GM19238 (cell line): Measurements from ENCODE around the gene MYBPC3.

Experiments used
- DNase-seq: peaks from one replicate; pipeline ENCODE4 v3.0.0; 2011; ENCODE audit warnings: low spot score; ENCODE audit not compliant: insufficient read length

MYBPC3 gene

DNA sequence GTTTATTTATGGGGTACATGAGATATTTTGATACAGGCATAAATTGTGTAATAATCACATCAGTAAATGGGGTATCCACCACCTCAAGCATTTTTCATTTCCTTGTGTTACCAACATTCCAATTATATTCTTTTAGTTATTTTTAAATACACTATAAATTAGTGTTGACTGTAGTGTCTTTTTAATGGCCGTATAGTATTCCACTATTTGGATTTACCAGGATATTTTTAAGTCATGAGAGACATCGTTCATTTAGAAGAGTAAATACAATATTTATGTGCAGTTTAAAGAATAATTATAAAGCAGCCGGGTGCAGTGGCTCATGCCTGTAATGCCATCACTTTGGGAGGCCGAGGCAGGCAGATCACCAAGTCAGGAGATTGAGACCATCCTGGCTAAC lies 32.0 kb upstream of the MYBPC3 start:
- no peak for DNase-seq

DNA sequence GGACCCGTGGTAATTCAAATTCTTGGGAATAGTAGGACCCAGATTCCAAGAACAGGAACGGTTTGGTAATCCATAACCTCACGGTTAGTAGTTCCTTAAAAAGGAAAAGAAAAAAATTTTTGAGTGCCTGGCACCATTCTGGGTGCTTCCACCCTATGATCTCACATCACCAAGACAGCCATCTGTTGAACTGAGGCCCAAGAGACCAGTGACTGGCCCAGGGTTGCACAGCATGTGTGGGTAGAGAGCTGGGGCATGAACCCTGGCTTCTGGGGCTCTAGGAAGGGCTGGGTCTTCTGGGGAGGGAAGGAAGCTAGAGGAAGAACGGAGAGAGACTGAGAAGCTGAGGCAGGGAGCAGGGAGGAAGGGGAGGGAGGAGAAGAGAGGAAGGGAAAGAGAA lies 30.6 kb upstream of the MYBPC3 start:
- no peak for DNase-seq

DNA sequence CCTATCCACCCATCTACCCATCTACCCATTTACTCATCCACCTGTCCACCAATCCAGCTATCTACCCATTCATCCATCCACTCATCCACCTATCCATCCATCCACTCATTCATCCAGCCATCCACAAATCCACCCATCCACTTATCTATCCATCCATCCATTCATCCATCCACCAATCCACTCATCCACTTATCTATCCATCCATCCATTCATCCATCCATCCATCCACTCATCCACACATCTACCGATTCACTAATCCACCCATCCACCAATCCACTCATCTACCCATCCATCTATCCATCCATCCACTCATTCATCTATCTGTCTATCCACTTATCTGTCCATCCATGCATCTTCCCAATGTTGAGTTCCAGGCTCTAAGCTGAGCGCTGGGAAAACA lies 27.6 kb upstream of the MYBPC3 start:
- no peak for DNase-seq

DNA sequence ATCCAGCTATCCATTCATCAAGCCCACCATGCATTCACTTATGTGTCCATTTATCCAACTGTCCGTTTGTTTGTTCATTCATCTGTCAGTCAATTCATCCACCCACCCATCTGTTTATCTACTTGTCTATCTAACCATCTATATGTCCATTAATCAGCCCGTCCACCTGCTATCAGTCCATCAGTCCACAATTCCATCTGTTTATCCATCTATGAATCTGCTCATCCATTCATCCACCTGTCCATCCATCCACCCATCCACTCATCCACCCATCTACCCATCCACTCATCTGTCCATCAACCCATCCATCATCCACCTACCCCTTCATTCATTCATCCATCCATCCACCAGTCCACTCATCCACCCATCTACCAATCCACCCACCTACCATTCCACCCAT lies 26.8 kb upstream of the MYBPC3 start:
- DNase-seq, result no peak

DNA sequence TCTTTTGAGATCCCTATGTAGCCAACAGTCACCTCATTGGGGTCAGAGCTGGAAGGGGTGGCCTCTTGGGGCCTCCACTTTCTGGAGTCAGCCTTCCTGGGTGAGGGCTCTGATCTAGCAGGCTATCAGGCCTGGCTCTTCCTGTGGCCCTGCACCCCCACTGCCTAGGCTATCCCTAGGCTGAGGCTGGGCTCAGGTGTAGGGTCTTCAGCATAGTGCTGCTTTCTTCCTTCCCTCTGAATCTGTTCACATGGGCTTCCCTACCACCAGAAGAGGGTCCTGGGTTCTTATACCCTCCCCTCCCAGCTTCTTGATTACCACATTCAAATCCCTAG lies 26.3 kb upstream of the MYBPC3 start:
- no peak for DNase-seq

DNA sequence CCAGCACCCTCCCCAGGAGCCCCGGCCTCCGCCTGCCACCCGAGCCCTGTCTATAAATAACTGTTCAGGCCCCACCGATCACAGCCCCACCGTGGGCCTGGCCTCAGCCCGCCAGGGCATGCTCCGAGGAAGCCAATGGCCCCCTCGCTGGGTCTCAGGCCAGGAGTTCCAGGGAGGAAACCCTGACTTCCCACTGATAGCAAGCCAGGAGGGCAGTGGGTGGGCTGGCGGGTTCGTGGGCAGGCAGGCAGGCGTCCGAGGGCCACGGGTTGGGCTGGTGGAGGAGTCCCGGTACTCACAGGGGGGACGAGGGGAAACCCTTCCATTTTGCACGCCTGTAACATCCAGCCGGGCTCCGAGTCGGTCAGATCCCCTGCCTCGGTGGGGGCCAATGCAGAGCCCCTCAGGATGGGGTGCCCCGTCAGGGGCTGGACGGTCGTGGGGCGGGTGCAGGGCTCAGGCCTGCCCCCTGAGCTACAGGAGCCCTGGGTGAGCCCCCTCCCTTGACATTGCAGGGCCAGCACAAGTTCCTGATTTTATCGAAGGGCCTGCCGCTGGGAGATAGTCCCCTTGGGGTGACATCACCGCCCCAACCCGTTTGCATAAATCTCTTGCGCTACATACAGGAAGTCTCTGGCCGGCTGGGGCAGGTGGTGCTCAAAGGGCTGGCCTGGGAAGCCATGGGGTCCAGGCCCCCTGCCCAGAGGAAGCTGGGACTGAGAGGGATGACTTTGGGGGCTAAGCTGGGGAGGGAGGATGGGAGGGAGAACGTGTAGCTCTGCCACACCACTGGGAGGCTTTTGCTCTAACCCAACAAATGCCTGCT lies 25.7 kb upstream of the MYBPC3 start, which contains the start of gene SPI1:
Gene SPI1 (minus strand): TSS at position 538 of the 826 bp plus-strand sequence. CDS start 194 bp downstream, at position 344.
- peak; percentile 86 for DNase-seq

DNA sequence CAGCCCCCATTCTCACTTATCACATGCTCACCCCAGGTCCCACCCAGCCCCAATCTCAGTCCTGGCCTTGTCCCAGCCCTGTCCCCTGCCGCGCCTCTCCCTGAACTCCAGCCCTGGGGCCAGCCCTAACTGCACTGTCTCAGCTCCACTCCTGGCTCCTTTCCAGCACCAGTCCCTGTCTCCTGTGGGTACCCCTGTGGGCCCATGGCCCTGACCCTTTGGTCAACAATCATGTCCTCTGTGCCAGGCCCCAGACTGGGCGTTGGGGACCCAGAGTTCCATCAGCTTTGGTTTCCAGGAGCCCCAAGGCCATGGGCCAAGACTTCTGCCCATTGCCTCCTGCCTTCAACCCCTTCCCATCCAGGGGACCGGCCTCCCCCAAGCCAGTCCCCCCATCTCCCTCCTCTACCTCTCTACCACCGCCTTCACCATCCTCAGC lies 25.1 kb upstream of the MYBPC3 start:
- DNase-seq, result no peak

DNA sequence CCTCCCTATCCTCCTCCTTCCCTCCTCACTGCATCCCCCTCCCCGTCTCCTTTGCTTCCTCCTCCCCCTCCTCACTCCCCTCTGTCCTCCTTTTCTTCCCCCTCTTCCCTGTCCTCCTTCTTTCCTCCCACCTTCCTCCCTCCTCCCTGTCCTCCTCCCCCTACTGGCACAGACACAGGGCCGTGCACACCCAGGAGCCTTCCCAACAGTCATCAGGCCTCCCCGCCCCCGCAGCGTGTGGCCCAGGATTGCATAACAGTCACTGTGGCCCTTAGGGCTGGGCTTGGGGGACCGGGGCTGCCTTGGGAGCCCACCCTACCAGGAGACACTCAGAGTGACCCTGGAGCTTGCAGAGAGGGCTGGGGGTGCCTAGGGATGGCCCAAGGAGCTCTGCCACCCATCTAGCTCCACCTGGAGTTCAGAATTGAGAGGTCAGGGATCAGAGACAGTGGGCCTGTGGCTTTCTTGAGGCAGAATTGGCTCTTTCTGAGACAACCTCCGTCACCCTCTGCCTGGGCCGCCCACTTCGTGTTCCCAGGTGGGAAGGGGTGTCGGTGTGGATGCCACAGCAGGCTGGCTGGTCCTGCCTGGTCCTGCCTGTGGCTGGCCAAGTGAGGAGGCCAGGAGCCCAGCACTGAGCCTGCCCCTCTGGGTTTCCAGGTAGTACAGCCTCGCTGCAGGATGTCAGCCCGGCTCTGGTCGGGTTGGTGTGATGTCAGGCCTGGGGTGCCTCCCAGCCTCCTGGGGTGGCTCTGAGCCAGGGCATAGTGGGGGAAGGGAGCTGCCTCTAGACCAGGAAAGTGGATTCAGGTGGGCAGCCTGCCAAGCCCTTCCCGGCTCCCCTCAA lies 24.2 kb upstream of the MYBPC3 start:
- DNase-seq, result no peak

DNA sequence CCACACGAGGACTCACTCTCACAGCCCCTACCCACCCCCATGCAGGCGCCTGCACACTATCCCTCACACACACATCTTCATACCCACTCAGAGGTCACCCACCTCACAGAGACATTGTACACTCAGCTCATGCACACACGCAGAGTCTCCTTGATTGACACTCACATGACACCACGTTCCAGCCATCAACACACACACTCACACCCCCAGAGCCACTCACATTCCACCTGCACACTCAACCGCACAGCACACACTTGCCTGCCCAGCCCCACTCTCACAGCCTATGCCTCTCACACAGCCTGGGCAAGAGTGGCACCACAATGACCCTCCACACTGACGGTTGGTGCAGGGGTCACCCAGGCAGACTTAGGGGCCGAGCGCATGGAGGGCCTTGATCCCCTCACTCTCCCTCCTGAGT lies 23.6 kb upstream of the MYBPC3 start:
- no peak for DNase-seq

DNA sequence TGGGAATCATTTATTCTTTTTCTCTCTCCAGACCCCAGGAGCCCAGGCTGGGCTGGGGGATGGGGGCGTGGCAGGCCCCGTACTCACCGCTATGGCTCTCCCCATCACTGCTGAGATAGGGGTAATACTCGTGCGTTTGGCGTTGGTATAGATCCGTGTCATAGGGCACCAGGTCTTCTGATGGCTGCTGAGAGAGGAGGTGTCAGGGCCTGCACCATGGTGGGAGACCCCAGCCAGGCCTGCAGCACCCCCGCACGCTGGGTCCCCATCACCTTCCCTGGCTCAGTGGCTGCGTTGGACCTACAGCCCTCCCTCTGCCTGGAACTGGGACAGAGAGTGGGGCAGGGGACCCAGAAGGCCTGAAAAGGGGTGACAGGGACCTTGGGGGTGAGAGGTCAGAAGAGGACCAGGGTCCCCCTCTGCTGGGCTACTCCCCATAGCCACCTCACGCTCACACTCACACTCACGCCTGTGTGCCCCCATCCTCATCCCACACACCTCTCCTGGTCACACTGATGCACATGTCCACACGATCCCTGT lies 23.1 kb upstream of the MYBPC3 start:
- no peak for DNase-seq

DNA sequence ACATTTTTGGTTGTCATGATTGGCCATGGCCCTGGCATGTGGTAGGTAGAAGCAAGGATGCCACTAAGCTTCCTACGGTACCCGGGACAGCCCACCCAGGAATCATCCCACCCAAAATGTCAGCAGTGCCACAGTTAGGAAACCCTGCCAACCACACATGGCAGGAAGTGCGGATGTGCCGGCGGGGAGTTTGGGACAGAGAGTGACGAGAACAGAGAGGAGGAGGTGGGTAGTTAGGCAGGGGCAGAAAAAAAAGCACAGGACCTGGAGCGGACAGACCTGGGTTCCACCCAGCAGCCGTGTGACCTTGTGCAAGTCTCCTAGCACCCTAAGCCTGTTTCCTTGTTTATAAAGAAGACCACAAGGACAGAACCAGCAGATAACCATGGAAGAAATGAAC lies 22.5 kb upstream of the MYBPC3 start:
- DNase-seq, result no peak

DNA sequence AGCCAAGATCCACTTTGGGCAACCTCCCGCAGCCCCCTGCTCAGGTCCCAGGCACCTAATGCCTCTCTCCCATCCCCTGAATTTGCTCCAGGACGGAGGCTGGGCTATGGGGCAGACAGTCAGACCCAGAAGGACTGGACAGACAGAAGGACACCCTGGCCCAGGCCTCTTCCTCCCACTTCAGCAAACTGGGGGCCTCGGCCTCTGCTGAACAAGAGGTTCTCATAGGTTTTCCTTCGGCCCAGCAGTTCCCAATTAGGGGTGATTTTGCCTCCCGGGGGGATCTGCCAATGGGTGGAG lies 22.2 kb upstream of the MYBPC3 start:
- DNase-seq, result no peak

DNA sequence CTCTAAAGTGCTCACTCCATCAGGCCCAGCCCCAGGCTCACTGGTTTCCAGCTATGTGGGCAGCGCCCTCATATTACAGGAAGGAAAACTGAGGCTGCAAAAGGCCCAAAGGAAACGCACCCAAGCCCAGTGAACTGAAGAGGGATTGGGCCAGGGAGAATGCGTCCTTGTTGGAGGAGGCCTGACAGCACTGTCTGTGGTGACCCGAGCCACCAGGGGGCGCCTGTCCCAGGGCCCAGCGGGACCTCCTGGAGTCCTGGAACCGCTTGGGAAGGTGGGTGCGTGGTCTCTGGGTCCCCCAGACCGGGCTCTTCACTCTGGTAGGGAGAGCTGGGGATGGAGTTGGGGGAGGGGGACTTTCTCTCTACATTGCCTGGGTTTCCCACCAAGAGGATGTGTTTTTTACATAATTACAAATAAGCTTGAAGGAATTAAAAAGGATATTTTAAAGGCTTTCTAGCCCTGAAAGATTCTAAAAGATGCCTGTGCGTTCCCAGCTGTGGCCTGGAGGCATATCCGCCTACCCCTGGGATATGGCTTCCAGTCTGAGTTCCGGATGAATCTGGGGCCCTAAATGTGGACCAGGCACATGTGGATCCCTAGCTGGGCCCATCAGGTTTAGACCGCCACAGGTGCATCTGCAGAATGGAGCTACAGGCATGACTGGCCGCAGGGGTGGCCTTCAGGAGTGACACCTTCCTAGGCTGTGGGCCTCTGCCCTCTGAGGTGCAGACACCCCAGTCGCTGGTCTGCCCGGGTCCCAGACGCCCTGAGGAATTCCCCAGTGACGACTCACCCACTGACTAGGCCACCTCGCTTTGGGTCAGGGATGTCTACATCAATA lies 21.6 kb upstream of the MYBPC3 start:
- peak; percentile 75 for DNase-seq

DNA sequence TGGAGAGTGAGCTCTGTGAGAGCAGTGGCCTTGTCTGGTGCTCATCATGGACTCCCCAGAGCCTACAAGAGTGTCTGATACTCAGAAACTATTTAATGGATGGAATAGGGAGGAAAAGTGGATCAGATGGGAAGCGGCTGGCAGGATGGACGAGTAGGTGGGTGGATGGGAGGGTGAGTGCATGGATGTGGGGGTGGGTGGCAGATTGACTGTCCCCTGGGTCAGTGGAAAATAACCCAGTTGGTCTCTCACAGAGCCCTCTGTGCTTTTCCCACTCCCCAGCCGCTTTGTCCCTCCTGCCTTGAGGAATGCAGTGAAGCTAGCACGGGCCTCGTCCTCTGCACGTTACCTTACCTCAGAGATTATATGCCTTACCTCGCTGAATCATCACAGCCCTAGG lies 19.9 kb upstream of the MYBPC3 start:
- no peak for DNase-seq

DNA sequence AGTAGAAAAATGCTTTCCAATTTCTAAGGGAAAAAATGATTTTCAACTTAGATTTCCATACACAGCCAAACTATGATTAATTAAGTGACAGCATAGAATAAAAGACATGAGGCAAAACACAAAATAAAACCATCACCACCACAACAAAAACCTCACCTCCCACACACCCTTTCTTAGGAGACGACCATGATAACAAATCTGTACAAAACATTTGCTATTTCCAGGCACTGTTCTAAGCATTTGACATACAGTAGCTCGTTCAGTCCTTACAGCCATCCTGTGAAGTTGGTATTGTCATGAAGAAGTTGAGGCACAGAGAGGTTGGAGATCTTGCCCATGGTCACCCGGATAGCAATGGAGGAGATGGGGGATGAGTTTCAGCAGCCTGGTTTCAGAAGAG lies 17.2 kb upstream of the MYBPC3 start:
- no peak for DNase-seq

DNA sequence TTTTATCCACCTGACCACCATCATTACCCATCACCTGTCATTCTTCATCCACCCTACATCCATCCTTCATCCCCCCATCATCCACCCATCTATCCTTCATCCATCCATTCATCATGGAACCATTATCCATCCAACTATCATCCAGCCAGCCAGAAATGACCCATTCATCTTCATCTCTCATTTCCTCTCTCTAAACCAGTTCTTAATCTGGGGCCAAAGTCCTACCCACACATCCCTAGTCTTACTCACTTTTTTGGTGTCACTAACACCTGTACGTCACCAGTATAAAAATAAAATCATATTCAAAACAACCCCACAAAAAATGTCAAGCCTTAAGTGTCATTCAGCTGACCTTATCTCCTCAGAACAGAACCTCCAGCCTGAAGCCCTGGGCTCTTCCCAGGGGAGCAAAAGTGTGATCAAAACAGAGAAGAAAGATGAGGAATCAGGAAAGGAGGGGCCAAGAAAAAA lies 13.6 kb upstream of the MYBPC3 start:
- DNase-seq, result no peak

DNA sequence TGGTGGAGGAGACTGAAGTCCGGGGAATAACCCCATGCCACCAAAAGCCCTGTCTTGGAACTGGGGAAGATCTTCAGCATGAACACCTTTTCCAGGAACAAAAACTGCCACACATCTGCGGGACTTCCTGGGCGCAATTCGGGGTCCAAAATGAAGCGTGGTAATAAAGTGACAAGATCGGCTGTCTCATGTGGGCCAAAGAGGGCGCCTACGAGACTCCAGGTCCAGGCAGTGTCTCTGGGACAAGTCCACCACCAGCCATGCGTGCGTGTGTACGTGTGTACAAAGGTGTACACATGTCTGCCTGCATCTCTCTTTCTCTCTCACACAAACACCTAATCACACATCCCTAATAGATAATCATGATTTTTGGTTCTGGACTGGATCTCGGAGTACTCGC lies 8.9 kb upstream of the MYBPC3 start:
- no peak for DNase-seq

DNA sequence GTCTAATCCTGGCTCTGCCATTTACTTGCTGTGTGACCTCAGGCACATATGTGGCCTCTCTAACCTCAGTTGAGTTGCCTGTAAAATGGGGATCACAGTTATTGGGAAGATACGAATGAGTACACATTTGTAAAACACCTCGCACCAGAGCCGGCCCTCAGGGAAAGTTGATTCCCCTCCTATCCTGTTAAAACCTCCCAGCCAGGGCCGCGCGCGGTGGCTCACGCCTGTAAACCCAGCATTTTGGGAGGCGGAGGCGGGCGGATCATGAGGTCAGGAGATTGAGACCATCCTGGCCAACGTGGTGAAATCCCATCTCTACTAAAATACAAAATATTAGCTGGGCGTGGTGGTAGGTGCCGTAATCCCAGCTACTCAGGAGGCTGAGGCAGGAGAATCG lies 7.8 kb upstream of the MYBPC3 start:
- no peak for DNase-seq

DNA sequence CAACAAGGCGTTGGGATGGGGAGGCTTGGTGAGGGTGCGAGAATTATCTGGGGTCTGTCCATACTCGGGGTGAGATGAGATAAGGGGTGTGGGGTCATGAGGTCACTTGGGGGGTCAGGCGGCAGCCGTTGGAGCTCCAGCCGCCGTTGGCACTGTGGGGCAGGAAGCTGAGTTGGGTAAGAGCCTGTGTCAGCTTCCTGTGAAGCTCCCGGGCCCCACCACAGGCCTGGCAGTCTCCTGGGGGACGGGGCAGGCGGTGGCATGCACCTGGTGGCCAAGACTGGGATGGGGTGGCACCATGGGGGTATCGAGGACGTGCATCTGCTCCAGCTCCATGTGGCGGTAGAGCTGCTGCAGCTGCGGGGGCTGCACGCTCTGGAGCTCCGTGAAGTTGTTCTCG lies 7.1 kb upstream of the MYBPC3 start:
- DNase-seq, result no peak

DNA sequence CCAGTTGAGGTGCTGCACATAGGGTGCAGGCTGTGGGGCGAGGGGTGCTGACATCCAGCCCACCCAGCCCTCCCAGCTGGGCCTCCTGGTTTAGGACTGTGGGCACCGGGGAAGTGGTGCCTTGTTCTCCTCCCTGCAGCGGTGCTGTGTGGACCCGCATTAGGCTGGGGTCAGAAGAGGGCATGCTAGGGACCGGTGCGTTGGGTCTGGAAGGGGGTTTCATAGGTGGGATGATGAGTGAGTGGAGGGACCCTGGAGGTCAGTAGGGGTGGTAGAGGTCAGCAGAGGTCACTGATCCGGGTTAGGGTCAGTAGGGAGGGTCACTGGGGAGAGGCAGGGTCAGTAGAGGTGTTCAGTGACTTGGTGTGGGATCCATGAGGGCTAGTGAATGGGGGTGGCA lies 6.7 kb upstream of the MYBPC3 start:
- no peak for DNase-seq

DNA sequence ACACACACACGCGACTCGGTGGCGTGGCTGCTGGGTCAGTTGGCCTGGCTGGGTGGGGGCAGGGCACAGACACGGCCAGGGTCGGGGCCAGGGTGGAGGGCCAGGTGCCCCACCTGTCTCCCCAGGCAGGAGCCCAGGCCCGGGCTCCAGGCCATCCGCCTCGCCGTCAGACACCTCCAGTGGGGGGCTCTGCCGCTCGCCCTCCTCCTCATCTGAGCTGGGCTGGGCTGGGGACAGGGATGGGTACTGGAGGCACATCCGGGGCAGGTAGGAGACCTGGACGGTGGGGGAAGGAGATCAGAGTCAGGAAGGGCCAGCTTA lies 6.2 kb upstream of the MYBPC3 start:
- no peak for DNase-seq
